ENCODE data around the gene DEXI.

The DEXI gene

DNA sequence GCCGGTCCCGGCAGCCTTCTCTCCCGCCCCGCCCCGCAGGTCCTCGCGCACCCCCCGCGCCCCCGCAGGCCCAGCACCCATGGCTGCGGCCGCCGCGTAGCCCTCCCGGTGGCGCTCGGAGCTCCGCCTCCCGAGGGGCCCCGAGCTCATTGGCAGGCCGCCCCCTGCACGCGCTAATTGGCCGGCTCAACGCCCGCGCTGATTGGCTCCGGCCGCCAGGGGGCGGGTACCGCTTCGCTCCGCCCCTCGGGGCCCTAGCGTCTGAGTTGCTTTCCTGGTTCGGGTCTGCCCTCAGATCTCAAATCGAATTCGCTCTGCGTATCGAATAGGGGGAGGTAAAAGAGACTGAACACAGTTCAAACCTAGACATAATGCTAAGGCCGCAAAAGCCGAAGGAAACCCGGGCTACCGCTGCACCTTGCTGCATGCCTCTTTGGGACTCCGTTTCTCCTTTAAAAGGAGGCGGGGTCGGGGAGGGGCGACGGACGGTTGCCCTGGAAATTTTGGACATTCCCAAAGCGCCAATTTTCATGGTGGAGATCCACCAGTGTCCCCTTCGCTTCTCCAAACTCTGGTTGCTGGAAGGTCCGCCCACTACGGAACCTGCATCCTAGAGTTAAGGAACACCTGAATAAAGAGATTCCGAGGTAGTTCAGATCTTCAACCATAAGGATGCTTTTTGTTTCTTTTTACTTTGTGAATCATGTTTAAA is at the start of gene DEXI:
DEXI (minus strand) TSS at position 117 of the 712 bp plus-strand sequence. CDS start 463 bp downstream, outside the sequence.
- DNase-seq (ENCODE audit: low read depth): peak; percentile 84
- H3K4me3 ChIP-seq (ENCODE audit: low read length): peak within 1 kb of the TSS; percentile 77
- TF ChIP-seq, protein P1, sequence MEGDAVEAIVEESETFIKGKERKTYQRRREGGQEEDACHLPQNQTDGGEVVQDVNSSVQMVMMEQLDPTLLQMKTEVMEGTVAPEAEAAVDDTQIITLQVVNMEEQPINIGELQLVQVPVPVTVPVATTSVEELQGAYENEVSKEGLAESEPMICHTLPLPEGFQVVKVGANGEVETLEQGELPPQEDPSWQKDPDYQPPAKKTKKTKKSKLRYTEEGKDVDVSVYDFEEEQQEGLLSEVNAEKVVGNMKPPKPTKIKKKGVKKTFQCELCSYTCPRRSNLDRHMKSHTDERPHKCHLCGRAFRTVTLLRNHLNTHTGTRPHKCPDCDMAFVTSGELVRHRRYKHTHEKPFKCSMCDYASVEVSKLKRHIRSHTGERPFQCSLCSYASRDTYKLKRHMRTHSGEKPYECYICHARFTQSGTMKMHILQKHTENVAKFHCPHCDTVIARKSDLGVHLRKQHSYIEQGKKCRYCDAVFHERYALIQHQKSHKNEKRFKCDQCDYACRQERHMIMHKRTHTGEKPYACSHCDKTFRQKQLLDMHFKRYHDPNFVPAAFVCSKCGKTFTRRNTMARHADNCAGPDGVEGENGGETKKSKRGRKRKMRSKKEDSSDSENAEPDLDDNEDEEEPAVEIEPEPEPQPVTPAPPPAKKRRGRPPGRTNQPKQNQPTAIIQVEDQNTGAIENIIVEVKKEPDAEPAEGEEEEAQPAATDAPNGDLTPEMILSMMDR (conservative IDR thresholded peaks at IDR 0.05; ENCODE audit: low read length): no peak

DNA sequence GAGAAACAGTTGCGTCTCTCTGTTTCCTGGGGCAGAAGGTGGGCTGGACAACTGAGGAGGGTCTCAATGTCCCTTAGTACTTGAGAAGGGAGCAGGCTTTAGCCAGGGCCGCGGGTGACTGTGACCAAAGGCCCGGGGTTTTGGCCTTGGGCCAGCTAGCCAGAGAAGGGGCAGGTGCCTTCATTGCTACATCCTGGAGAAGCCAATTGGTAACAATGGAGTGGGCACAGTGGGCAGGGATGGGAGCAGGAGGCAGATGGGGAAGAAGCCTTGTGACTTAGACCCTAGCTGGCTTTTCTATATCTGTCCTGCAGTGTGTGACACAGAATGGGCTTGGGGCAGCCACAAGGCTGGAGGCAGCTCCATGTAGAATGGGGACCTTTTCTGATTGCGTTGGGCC is 48.1 kb upstream of the DEXI start:
- TF ChIP-seq, protein P1 (conservative IDR thresholded peaks at IDR 0.05; ENCODE audit: low read length): no peak
- H3K4me3 ChIP-seq (ENCODE audit: low read length): no peak overlapping the region
- DNase-seq (ENCODE audit: low read depth): no peak

DNA sequence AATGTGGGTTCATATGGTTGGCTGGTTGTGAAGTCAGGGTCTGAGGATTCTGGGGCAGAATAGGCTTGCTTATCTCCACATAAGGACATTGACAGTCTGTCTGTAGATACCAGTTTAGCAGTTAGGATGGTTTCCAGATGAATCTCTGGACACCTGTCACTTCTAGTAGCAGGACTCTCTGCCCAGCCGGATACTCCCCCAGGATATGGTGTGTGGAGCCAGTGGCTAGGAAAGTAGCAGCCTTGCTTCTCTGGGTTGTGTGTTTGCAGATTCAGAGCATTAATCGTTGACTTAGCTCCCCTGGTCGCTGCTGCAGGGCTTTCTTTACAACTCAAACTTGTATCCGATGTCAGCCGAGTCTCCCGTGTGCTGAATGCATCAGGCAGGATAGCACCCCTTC is 47.3 kb upstream of the DEXI start:
- TF ChIP-seq, protein P1 (conservative IDR thresholded peaks at IDR 0.05; ENCODE audit: low read length): no peak

DNA sequence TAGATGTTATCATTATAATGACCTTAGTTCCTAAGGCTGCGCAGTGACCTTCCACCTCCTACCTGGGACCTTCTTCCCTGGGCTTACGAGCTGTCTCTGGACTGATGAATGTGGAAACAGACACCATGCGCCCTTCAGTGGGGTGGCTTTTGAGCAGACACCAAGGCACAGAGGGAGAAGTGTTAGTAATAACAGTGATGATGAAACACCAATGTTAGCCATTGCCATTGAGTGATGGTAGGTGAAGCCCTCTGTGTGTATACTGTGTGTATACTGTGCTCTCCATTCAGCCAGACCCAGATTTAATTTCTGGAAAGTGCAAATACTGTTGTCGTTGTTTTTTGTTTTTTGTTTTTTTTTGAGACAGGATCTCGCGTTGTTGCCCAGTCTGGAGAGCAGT is 46.6 kb upstream of the DEXI start:
- TF ChIP-seq, protein P1 (conservative IDR thresholded peaks at IDR 0.05; ENCODE audit: low read length): no peak
- DNase-seq (ENCODE audit: low read depth): no peak

More for the DNA sequence above, 47.3 kb upstream of the DEXI start:
- DNase-seq (ENCODE audit: low read depth): no peak
- H3K4me3 ChIP-seq (ENCODE audit: low read length): no peak overlapping the region

DNA sequence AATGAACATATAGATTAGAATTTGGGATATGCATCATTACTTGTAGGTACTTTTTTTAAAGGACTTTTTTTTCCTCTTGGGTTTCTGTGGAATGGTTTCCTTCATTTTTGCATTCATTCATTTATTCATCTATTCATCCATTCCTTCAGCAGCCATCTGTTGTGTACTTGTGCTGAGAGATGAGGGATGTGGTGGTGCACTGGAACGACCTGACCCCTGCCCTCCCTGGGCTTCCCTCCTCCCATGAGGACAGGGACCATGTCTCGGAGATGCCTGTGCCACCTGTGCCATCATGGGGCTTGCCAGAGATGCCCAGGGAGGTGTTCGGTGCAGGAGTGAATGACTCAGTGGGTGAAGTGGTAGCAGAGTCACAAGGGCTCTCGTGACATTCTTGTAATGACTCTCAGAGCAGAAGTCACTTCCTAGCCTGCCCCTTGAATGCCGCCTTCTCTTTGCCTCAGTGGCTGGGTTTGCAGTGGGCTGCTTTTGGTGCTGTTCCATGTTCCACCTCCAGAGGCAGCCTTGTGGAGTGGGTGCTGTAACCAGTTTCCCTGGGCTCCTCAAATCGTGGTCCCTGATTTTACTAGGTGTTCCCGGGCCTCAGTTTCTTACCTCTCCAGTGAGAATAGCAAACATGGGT is 46.0 kb upstream of the DEXI start:
- TF ChIP-seq, protein P1 (conservative IDR thresholded peaks at IDR 0.05; ENCODE audit: low read length): peak; percentile 43
- DNase-seq (ENCODE audit: low read depth): no peak
- H3K4me3 ChIP-seq (ENCODE audit: low read length): no peak overlapping the region

More for the DNA sequence above, 46.6 kb upstream of the DEXI start:
- no peak overlapping the region for H3K4me3 ChIP-seq (ENCODE audit: low read length)

DNA sequence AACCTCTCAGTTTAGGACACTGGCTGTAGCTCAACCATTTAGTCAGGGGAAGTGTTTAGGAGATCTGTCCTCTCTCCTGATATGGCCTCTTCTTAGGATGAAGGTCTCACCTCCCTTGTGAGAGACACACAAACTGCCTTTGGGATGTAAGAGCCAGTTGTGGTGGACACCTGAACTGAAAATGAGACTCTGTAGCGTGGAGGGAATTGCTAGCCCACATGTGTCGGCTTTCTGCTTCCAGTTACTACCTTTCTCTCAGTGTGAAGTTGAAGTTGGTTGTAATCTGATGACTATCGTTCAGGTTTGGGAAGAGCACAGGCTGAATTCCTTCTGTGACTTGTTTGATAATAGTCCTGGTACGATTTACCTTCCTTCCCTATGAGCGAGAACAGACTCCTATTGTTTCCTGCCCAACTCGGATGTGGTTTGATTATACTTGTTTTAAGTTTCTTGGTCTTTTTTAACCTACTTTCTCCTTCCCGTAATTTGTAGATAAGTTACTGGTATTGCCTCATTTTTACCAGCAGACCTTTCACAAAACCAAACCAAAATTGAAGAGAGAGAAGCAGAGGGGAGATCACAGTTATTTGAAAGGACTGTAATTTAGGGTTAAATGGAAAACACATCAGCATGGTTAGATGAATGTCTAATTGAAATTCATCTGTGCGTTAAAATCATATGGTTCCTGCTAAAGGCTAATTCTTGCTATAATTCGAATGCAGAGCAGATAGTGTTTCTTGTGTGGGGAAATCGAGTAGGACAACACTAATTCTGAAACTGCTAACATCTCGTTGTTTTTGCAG is 45.3 kb upstream of the DEXI start:
- TF ChIP-seq, protein P1 (conservative IDR thresholded peaks at IDR 0.05; ENCODE audit: low read length): no peak
- H3K4me3 ChIP-seq (ENCODE audit: low read length): no peak overlapping the region
- no peak for DNase-seq (ENCODE audit: low read depth)
